IPS DF 6.9 (cell line): Measurements from ENCODE around the gene CATSPER4.

ENCODE experiments used
- DNase-seq: peaks from one replicate; pipeline ENCODE4 v3.0.0-alpha.2; 2013; ENCODE audit warnings: low read depth, low spot score
- H3K27ac ChIP-seq: one replicate; pipeline ENCODE4 v1.5.1; 2013; ENCODE audit warnings: low read length, control low read depth
- H3K27me3 ChIP-seq: 2 replicates; pipeline ENCODE4 v1.6.1; 2013; ENCODE audit warnings: mild to moderate bottlenecking, low read length; ENCODE audit not compliant: control insufficient read depth, insufficient read depth
- H3K36me3 ChIP-seq: 2 replicates; pipeline ENCODE4 v1.6.1; 2013; ENCODE audit warnings: low read length; ENCODE audit not compliant: control insufficient read depth, insufficient read depth
- H3K4me1 ChIP-seq: 2 replicates; pipeline ENCODE4 v1.6.1; 2013; ENCODE audit warnings: low read length; ENCODE audit not compliant: control insufficient read depth, insufficient read depth
- H3K4me3 ChIP-seq: 2 replicates; pipeline ENCODE4 v1.5.1; 2013; ENCODE audit warnings: mild to moderate bottlenecking, low read length
- H3K9me3 ChIP-seq: 2 replicates; pipeline ENCODE4 v1.6.1; 2013; ENCODE audit warnings: low read length, inconsistent platforms; ENCODE audit not compliant: control insufficient read depth, insufficient read depth
- WGBS: extraction: QIAGEN DNeasy Blood & Tissue Kit; methylation state at CpG from one replicate; pipeline ENCODE4 v1.1.7; 2013; ENCODE audit warnings: mixed read lengths, missing lambda C conversion rate; ENCODE audit not compliant: insufficient read length, insufficient coverage; 5-methylcytosine and 5-hydroxymethylcytosine counted together

The CATSPER4 gene

DNA sequence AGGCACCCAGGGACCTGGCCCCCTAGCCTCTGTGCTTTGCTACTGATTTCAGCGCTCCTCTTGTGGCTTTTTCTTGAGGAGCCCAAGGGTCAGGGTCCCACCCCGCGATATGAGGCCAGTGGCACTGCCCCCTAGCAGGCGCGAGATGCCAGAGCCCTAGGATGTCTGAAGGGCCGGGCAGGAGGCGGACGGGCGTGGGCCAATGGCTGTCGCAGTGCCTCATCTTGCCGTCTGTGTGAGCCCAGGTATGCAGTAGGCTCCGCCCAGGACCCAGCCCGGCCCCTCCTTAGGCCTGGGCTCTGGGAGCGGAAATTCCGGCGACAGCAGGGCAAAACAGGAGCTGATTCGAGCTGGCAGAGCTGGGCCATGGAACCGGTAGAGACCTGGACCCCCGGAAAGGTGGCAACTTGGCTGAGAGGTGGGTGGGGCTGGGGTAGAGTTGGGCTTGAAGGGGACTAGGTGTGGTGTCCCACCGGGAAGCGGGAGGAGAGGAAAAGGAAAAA, 13.2 kb upstream of the CATSPER4 start, which contains the start of gene CNKSR1:
Gene CNKSR1 (plus strand): TSS at position 310 of the 503 bp plus-strand sequence. CDS start 57 bp downstream, at position 367.
- Histone ChIP-seq H3K36me3 (no peaks in the 10 kb centered on the region), H3K4me3 (peak within 1 kb of the TSS; percentile 38; the same call in 1 of the 2 replicates), H3K9me3 (no peaks in the 10 kb centered on the region), H3K27me3 (no peaks in the 10 kb centered on the region), H3K4me1 (no peaks in the 10 kb centered on the region), H3K27ac (no peak within 1 kb of the TSS)
- peak; percentile 87 for DNase-seq
- WGBS, result no CpG with 5 or more reads among the region's 21 CpGs

DNA sequence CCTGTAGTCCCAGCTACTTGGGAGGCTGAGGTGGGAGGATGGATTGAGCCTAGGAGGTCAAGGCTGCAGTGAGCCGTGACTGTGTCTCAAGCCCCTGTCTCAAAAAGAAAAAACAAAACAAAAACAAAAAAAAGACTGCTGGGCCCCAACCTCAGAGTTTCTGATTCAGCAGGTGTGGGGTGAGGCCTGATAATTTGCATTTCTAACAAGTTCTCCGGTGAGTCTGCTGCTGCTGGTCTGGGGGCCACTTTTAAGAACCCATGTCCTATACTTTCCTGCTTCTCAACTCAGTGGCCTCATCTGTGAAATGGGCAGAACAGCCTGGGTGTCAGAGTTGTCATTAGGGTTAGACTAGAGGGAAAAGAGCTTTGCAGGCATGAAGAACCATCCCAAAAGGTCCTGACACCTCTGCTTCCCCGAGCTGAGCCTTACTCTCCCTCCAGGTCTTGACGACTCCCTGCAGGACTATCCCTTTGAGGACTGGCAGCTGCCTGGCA, 10.3 kb upstream of the CATSPER4 start:
- Histone ChIP-seq H3K4me1 (no peaks in the 10 kb centered on the region), H3K9me3 (no peaks in the 10 kb centered on the region), H3K4me3 (no peak overlapping the region), H3K36me3 (no peaks in the 10 kb centered on the region), H3K27me3 (no peaks in the 10 kb centered on the region), H3K27ac (no peak overlapping the region)
- WGBS, result no CpG with 5 or more reads among the region's 4 CpGs
- no peak for DNase-seq

DNA sequence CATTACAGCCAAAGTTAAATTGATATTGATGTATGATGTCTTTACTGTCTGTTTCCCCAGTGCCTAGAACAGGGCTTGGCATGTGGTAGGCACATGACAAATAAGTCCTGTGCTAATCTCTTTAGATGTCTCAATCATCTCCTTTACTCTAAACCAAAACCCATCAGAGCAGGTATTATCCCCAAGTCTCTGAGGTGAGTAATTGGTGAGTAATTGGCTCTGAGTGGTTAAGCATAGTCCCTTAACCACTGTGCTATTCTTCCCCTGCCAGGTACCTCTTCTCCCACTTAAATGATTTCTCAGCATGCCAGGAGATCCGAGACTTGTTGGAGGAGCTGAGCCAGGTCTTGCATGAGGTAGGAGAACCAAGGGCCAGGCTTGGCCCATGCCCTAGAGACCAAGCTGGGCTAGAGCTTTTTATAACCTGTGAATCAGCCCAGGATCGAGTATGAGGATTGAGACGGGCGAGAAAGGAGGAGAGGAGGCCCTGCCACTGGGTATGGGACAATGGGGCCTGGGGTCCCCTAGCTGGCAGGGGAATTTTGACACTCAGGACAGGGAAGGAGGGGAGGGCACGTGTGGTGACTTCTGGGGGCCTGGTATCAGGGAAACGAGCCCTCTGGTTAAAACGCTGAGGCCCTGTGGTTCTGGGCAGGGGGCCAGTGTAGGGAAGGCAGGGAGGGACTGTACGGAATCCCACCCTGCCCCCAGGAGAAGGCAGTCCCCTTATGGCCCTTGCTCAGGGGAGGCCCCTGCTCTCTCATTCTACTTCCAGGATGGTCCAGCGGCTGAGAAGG, 8.6 kb upstream of the CATSPER4 start:
- WGBS, result no CpG with 5 or more reads among the region's 9 CpGs
- Histone ChIP-seq H3K4me1 (no peaks in the 10 kb centered on the region), H3K36me3 (no peaks in the 10 kb centered on the region)

DNA sequence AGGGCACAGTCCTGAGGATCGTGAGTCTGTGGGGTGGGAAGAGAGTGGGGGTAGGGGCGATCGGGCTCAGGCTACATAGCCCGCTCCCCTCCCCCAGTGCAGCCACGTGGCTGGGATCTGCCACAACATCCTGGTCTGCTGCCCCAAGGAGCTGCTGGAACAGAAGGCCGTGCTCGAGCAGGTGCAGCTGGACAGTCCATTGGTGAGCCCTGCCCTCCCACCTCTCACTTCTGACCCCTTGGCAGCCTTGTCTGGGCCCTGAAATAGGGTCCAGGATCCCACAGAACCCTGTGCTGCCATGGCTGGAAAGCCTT, 8.1 kb upstream of the CATSPER4 start:
- H3K27ac ChIP-seq, result no peak overlapping the region
- no peaks in the 10 kb centered on the region for H3K27me3 ChIP-seq
- no peaks in the 10 kb centered on the region for H3K9me3 ChIP-seq
- no peaks in the 10 kb centered on the region for H3K36me3 ChIP-seq
- no peaks in the 10 kb centered on the region for H3K4me1 ChIP-seq
- no CpG with 5 or more reads among the region's 7 CpGs for WGBS
- no peak overlapping the region for H3K4me3 ChIP-seq
- DNase-seq, result no peak

More for the DNA sequence above, 8.6 kb upstream of the CATSPER4 start:
- no peak overlapping the region for H3K27ac ChIP-seq
- H3K4me3 ChIP-seq, result no peak overlapping the region
- no peak for DNase-seq
- no peaks in the 10 kb centered on the region for H3K27me3 ChIP-seq
- H3K9me3 ChIP-seq, result no peaks in the 10 kb centered on the region

DNA sequence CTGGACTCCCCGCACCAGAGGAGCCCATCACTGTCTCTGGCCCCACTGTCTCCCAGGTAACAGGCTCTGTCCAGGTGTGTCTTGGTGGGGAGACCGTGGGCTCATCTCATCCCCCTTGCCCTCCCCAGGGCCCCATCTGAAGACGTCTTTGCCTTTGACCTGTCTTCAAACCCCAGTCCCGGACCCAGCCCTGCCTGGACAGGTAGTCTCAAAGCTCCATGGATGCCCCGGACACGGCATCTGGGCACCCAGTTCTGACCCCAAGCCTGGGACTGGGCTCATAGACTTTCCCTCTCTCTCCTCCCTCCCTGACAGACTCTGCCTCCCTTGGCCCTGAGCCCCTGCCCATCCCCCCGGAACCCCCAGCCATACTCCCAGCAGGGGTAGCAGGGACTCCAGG, 6.3 kb upstream of the CATSPER4 start:
- Histone ChIP-seq H3K36me3 (no peaks in the 10 kb centered on the region), H3K4me1 (no peaks in the 10 kb centered on the region), H3K4me3 (no peak overlapping the region), H3K27ac (no peak overlapping the region), H3K9me3 (no peaks in the 10 kb centered on the region), H3K27me3 (no peaks in the 10 kb centered on the region)
- no CpG with 5 or more reads among the region's 7 CpGs for WGBS
- no peak for DNase-seq

DNA sequence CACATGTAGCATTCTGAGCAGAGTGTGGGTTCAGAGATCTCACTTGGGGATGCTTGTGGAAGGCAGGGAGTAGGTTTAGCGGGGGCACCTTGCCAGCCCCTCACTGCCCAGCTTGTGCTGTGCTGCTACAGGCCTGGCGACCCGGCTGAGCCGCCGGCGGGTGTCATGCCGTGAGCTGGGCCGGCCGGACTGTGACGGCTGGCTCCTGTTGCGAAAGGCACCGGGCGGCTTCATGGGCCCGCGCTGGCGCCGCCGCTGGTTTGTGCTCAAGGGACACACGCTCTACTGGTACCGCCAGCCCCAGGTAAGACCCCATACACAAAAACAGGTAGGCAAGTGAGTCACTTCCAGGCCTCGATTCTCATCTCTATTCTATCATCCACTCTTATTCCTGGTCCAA, 5.5 kb upstream of the CATSPER4 start:
- no CpG with 5 or more reads among the region's 21 CpGs for WGBS
- DNase-seq, result no peak
- Histone ChIP-seq H3K27ac (no peak overlapping the region), H3K9me3 (no peaks in the 10 kb centered on the region), H3K27me3 (no peaks in the 10 kb centered on the region), H3K4me1 (no peaks in the 10 kb centered on the region), H3K36me3 (no peaks in the 10 kb centered on the region; the same call in 1 of the 2 replicates), H3K4me3 (no peak overlapping the region)

DNA sequence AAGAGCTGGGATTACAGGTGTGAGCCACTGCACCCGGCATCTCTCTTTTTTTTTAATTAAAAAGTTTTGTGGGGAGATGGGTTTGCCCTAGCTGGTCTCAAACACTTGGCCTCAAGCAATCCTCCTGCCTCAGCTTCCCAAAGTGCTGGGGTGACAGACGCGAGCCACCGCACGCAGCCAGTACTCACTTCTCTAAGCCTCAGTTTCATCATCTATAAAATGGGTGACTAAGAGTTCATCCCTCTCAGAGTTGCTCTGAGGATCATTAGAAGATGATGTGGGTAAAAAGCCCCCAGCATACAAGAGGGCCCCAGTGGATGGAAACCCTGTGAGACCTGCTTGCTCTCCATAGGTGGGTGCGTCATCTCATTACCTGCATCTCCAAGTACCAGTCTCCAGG, 2.5 kb upstream of the CATSPER4 start:
- H3K36me3 ChIP-seq, result no peaks in the 10 kb centered on the region; the same call in 1 of the 2 replicates
- H3K4me1 ChIP-seq, result peaks cover 2% of the 10 kb centered on the region; the same call in 1 of the 2 replicates
- no peak for DNase-seq
- H3K9me3 ChIP-seq, result no peaks in the 10 kb centered on the region
- H3K27ac ChIP-seq, result no peak overlapping the region
- no peak overlapping the region for H3K4me3 ChIP-seq
- no peaks in the 10 kb centered on the region for H3K27me3 ChIP-seq
- WGBS, result no CpG with 5 or more reads among the region's 6 CpGs

DNA sequence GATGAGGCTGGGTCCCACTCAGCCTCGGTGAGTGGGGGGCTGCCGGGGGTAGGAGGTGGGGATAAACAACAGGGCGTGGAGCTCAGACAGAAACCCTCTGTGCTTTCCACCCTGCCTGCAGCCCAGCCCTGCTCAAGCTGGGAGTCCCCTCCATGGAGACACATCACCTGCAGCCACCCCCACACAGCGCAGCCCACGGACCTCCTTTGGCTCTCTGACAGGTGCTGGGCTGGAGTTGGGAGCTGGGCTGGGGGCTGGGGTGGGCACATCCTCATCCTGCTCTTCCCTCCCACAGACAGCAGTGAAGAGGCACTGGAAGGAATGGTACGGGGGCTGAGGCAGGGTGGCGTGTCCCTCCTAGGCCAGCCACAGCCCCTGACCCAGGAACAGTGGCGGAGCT, 1.9 kb upstream of the CATSPER4 start:
- H3K4me1 ChIP-seq, result peaks cover 2% of the 10 kb centered on the region; the same call in 1 of the 2 replicates
- H3K36me3 ChIP-seq, result no peaks in the 10 kb centered on the region; the same call in 1 of the 2 replicates
- H3K27ac ChIP-seq, result no peak overlapping the region
- H3K27me3 ChIP-seq, result no peaks in the 10 kb centered on the region
- no CpG with 5 or more reads among the region's 8 CpGs for WGBS
- DNase-seq, result no peak
- no peaks in the 10 kb centered on the region for H3K9me3 ChIP-seq
- H3K4me3 ChIP-seq, result no peak overlapping the region

DNA sequence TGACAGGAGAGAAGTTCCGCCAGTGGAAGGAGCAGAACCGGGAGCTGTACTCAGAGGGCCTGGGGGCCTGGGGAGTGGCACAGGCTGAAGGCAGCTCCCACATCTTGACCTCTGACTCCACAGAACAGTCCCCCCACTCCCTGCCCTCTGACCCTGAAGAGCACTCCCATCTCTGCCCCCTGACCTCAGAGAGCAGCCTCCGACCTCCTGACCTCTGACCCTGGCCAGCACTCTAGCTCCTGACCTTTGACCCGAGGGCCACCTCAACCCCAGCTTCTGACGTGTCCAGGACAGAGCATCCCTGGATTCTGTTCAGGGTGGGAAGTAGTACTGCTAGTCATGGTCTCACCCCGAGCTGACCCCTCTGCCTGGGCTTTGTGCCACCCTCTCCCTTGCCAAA, 1.1 kb upstream of the CATSPER4 start:
- Histone ChIP-seq H3K36me3 (no peaks in the 10 kb centered on the region; the same call in 1 of the 2 replicates), H3K4me3 (no peak overlapping the region), H3K9me3 (no peaks in the 10 kb centered on the region), H3K27ac (no peak overlapping the region), H3K4me1 (peaks cover 2% of the 10 kb centered on the region; the same call in 1 of the 2 replicates), H3K27me3 (no peaks in the 10 kb centered on the region)
- no peak for DNase-seq
- WGBS, result no CpG with 5 or more reads among the region's 6 CpGs

DNA sequence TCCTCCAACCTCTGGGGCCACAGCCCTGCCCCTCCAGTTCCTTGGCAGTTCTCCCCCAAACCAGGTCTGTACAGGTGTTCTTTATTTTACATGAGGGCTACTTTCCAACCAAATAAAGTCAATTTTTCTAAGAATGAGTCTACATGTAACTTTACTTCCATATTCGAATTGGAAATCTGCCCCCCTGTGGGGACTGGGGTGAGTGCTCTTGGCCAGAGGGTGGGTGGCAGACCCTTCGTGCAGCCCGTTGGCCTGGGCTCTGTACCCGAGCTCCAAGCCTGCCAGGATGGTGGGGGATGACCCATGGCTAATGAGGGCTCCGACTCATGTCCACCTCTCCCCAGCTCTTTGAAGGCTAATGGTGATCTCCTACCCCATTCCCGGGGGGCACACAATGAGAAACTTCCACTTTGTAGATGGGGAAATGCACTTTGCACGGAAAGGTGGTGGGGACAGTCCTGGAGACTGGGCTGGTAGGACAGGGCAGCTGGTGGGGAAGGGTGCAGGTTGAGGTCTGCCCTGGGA, 589 bp upstream of the CATSPER4 start:
- no CpG with 5 or more reads among the region's 7 CpGs for WGBS
- Histone ChIP-seq H3K9me3 (no peaks in the 10 kb centered on the region), H3K4me1 (peaks cover 2% of the 10 kb centered on the region; the same call in 1 of the 2 replicates), H3K4me3 (no peak overlapping the region), H3K27me3 (no peaks in the 10 kb centered on the region), H3K27ac (no peak overlapping the region), H3K36me3 (no peaks in the 10 kb centered on the region; the same call in 1 of the 2 replicates)
- DNase-seq, result no peak
